Mammary epithelial cell (primary cell): ENCODE data around the gene CPPED1.

Experiments
- EZH2 ChIP-seq: IDR thresholded peaks from 2 replicates; pipeline ENCODE4 v1.6.1; 2012; ENCODE audit warnings: low read length, inconsistent platforms, borderline replicate concordance
- TF ChIP-seq, protein P1 (sequence below), 2 donors: IDR thresholded peaks in 1 of 2; conservative IDR thresholded peaks in 1 of 2; 2 replicates each; pipeline ENCODE4 v1.5.1; 2011 to 2012; ENCODE audit warnings: inconsistent platforms in 2 of 2, low read length in 2 of 2, mild to moderate bottlenecking in 2 of 2, control low read depth in 1 of 2, low read depth in 1 of 2; ENCODE audit not compliant: insufficient read depth in 1 of 2; ENCODE audit errors: extremely low read depth in 1 of 2

DNA sequence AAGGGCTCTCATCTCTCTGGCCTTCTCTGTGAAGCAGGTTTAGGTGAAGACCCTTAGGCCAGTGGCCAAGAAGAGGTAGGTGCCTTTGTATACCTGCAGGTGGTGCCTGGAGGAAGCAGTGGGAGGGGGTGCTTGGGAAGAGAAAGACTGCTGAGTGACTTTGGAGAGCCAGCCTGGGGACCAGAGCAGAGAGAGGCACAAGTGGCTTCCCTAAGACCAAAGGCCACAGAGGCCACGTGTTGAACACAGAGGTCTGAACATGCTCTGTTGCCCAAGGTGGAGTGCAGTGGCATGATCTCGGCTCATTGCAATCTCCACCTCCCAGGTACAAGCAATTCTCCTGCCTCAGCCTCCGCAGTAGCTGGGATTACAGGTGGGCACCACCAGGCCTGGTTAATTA lies 103.5 kb downstream of the CPPED1 start:
- TF ChIP-seq, protein P1, sequence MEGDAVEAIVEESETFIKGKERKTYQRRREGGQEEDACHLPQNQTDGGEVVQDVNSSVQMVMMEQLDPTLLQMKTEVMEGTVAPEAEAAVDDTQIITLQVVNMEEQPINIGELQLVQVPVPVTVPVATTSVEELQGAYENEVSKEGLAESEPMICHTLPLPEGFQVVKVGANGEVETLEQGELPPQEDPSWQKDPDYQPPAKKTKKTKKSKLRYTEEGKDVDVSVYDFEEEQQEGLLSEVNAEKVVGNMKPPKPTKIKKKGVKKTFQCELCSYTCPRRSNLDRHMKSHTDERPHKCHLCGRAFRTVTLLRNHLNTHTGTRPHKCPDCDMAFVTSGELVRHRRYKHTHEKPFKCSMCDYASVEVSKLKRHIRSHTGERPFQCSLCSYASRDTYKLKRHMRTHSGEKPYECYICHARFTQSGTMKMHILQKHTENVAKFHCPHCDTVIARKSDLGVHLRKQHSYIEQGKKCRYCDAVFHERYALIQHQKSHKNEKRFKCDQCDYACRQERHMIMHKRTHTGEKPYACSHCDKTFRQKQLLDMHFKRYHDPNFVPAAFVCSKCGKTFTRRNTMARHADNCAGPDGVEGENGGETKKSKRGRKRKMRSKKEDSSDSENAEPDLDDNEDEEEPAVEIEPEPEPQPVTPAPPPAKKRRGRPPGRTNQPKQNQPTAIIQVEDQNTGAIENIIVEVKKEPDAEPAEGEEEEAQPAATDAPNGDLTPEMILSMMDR (conservative IDR thresholded peaks at IDR 0.05 in 1 of 2, IDR thresholded peaks at IDR 0.05 in 1 of 2; ENCODE audit: extremely low read depth in 1 of 2, insufficient read depth in 1 of 2, low read depth in 1 of 2, low read length in 2 of 2) = no peak
- TF ChIP-seq EZH2 = no peak
